Right kidney (tissue), 1 donor: Measurements from ENCODE around the gene NDUFA7.
A peak's percentile ranks its signal among the peaks of the same experiment; 100 is the strongest.
"Not testable (repeated sequence)": the region's sequence is repeated elsewhere in the genome, so short reads cannot be mapped to it uniquely, and the experiment has no call there.

ENCODE experiments used
- DNase-seq: peaks from one replicate; pipeline ENCODE4 v3.0.0-alpha.2; 2016

NDUFA7 gene

GRCh38 chr19:8320564-8321066, 560 bp downstream of the NDUFA7 start:
- no peak for DNase-seq

DNA sequence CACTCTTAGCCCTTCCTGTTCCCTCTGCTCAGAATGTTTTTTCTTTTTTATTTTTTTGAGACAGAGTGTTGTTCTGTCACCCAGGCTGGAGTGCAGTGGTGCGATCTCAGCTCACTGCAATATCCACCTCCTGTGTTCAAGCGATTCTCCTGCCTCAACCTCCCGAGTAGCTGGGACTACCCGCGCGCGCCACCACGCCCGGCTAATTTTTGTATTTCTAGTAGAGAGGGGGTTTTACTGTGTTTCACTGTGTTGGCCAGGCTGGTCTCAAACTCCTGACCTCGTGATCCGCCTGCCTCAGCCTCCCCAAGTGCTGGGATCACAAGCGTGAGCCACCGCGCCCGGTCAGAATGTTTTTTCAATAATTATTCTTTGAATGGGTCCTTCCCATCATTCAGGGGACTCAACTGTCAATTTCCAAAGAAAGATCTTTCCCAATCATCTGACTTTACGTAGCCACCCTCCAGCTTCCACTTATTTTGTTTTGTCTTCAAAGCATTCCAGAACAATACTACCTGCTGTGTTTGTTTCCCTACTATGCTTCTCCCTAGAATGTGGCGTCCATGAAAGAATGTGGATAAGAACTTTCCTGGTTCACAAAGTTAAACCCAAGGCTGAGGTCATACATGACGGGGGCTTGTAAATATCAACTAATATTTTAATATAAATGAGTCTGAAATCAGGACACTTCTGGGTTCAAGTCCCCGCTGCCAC, 1.2 kb downstream of the NDUFA7 start:
- DNase-seq: no peak

- DNase-seq: not testable (repeated sequence)
Measured at GRCh38 chr19:8318835-8319234, 2.3 kb downstream of the NDUFA7 start.

DNA sequence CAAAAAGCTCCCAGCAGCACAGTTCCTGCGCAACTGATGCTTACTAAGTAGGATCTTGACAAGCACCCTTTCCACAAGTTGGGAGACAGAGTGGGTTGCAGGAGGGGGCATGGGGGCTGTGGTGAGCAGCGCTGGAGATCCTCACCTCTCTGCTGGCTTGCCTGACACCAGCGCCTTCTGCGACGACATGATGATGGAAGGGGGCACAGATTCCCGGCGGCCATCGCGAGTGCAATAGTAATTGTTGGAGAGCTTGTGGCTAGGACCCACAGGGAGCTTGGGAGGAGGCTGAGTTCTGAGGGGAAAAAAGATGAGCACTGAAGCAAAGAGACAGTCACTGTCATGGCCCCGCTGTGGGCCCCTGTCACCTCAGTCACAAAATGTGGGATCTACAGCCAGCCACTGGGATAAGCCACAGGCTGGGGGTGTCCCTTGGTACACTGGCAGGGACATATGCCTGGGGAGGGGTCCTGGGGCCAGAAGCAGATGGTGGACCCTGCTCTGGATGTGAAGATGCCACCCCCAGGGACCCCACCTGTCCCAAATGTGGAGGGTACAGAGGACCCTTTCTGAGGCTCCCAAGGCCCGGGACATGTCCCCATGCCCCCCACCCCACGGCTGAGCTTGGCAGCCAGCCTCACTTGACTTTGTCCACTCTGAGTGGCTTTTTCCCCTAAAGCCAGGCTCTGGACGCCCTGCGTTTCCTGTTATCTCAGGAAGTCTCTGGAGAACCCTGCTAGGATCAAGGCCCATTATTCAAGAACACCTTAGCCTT, 4.6 kb downstream of the NDUFA7 start:
- DNase-seq: no peak

- not testable (repeated sequence) for DNase-seq
Measured at GRCh38 chr19:8314981-8315640, 6.1 kb downstream of the NDUFA7 start.

- DNase-seq: no peak
Measured at GRCh38 chr19:8311461-8312260, 9.5 kb downstream of the NDUFA7 start.

DNA sequence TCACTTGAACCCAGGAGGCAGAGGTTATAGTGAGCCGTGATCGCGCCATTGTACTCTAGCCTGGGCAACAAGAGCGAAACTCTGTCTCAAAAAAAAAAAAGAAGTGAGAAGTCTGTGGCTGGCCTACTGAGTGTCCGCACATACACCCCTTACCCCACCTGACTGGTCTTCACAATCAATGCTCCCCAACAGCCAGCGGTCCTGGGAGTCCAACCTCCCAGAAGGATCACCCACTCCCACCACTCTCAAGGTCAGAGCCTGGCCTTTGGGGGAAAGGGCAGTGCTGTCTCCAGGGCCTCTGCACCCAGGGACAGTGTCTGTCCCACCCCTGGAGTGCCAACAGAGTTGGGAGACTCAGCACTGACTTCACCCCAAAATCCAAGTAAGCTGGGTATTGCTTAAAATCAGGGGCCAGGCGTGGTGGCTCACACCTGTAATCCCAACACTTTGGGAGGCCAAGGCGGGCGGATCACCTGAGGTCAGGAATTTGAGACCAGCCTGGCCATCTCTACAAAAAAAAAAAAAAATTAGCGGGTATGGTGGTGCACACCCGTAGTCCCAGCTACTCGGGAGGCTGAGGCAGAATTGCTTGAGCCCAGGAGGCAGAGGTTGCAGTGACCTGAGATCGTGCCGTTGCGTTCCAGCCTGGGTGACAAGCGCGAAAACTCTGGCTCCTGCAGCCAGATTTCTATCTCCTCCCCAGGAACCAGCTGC, 10.7 kb downstream of the NDUFA7 start:
- no peak for DNase-seq

DNA sequence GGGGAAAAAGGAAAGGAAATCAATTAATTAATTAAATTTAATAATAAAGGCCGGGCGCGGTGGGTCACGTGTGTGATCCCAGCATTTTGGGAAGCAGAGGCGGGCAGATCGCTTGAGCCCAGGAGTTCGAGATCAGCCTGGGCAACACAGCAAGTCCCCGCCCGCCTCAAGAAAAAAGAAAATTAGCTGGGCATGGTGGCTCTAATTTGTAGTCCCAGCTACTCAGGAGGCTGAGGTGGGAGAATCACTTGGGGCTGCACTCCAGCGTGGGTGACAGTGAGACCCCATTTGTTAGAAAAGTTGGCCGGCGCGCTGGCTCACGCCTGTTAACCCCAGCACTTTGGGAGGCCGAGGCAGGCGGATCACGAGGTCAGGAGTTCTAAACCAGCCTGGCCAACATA, 12.3 kb downstream of the NDUFA7 start:
- no peak for DNase-seq

GRCh38 chr19:8307965-8308866, 13.0 kb downstream of the NDUFA7 start, which contains the start of gene CD320:
Gene CD320, minus strand, starts transcription at chr19:8308358. Its CDS starts 68 bp downstream, at chr19:8308290.
- peak; percentile 98 for DNase-seq

DNA sequence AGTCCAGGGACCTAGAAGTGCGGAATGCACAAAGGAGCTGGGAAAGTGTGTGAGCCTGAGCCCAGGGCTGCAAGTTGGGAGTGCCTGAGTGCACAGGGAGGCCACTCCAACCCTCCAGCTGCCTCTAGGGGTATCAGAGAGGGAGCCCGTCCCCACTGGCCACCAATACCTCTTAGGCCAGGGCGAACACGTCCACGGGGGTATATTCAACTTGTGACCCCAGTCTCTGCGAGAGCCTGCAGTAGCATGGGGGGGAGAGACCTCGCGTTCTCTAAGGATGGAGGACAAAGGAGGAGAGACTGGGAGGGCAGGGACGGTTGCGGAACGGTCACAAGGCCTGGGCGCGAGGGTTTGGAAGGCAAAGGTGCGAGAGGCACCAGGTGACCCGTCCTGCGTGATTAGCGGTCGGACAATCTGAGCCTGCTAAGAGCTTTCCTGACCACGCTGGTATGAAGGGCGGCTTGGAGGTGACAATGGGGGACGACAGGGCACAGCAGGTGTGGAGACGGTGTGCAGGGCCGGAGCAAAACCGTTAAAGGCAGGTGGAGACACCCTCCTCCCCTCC, 13.7 kb downstream of the NDUFA7 start:
- no peak for DNase-seq

- DNase-seq: no peak
Measured at GRCh38 chr19:8306235-8307054, 14.7 kb downstream of the NDUFA7 start.

DNA sequence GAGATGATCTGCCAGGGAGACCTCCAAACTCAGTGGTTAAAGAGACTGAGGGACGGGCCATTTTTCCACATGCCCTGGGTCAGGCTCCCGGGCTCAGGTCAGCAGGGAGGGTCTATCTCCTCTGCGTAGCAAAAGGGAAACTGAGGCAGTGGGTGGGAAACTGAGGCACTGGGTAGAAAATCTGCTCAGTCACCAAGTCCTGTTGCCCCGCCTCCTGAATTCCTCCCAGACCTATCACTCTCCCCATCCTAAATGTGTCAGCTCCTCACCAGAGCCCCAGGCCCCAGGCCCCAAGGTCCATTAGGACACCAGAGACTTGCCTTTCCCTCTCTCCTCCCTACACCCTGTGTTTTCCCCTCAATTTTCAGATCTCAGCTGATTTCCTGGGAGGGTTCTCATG, 15.4 kb downstream of the NDUFA7 start:
- DNase-seq: no peak

DNA sequence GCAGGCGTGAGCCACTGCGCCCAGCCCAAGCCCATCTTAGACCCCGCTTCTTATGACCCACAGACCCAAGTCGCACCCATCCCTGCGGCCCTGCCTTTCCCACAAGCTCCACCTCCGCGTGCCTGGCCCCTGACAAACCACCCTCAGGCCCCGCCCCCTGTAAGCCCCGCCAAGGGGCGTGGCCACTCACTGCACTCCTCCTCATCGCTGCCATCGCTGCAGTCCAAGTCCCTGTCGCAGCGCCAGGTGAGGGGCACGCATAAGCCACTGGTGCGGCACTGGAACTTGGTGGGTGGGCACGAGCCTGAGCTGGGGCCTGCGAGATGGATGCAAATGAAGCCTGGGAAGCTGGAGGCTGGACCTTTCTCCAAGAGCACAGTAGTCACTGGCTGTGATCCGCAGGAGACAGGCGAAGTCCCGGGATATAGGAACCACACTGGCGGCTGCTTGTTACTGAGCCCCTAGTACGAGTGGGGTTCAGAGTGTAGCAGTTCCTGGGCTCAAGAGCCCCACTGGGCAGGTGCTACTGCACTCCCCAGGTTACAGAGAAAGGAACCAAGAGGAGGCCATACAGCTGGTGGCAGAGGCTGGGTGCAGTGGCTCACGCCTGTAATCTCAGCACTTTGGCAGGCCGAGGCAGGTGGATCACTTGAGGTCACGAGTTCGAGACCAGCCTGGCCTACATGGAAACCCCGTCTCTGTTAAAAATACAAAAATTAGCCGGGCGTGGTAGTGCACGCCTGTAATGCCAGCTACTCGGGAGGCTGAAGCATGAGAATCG, 16.1 kb downstream of the NDUFA7 start:
- no peak for DNase-seq

DNA sequence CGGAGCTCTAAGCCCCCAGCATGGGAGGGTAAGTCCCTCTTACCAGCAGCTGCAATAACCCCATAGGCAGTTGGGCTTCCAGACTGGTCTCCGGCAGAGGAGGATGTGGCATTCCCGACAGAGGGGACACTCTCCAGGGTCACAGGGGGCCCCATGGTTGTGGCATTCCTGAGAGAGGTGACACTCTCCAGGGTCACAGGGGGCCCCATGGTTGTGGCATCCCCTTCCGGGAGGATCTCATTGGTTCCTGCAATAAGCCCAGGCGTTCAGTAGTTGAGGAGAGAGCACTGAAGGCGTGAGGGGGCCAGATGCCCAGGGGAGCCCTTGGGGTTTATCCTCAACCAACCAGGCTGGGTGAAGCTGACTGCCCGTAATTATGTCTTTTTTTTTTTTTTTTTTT, 18.4 kb downstream of the NDUFA7 start:
- DNase-seq: no peak

- DNase-seq: no peak
Measured at GRCh38 chr19:8302357-8302691, 18.9 kb downstream of the NDUFA7 start.

- DNase-seq: not testable (repeated sequence)
Measured at GRCh38 chr19:8291337-8291736, 29.8 kb downstream of the NDUFA7 start.

GRCh38 chr19:8276508-8276907, 44.7 kb downstream of the NDUFA7 start:
- DNase-seq: not testable (repeated sequence)

GRCh38 chr19:8269724-8270123, 51.5 kb downstream of the NDUFA7 start:
- no peak for DNase-seq
